GM18508 (cell line): ENCODE results near the gene RNU1-1.
"Not testable (repeated sequence)": the region's sequence is repeated elsewhere in the genome, so short reads cannot be mapped to it uniquely, and the experiment has no call there.

ENCODE experiments used
- ATAC-seq: cut with Tn5 transposase; IDR thresholded peaks from one replicate; pipeline ENCODE4 v1.9.1; 2021; ENCODE audit warnings: moderate number of reproducible peaks; ENCODE audit not compliant: insufficient read depth, unreplicated experiment

RNU1-1 gene

GRCh38 chr1:16498047-16498446 lies 16.0 kb downstream of the RNU1-1 start:
- ATAC-seq, result not testable (repeated sequence)

- not testable (repeated sequence) for ATAC-seq
These were observed 16.6 kb downstream of the RNU1-1 start for GRCh38 chr1:16497474-16497904.

GRCh38 chr1:16493731-16494130 lies 20.4 kb downstream of the RNU1-1 start:
- not testable (repeated sequence) for ATAC-seq

GRCh38 chr1:16492937-16493336 lies 21.1 kb downstream of the RNU1-1 start:
- ATAC-seq, result not testable (repeated sequence)

- ATAC-seq, result no peak
These were observed 22.9 kb downstream of the RNU1-1 start for GRCh38 chr1:16491056-16491675.

GRCh38 chr1:16489195-16489880 lies 24.7 kb downstream of the RNU1-1 start:
- ATAC-seq, result not testable (repeated sequence)

GRCh38 chr1:16487011-16487410 lies 27.1 kb downstream of the RNU1-1 start:
- ATAC-seq, result not testable (repeated sequence)

- not testable (repeated sequence) for ATAC-seq
These were observed 27.8 kb downstream of the RNU1-1 start for GRCh38 chr1:16486316-16486715.

- no peak for ATAC-seq
These were observed 29.2 kb downstream of the RNU1-1 start for GRCh38 chr1:16484931-16485330.

- no peak for ATAC-seq
These were observed 29.6 kb downstream of the RNU1-1 start for GRCh38 chr1:16484501-16484835.

- not testable (repeated sequence) for ATAC-seq
These were observed 30.2 kb downstream of the RNU1-1 start for GRCh38 chr1:16483639-16484500.

- ATAC-seq, result not testable (repeated sequence)
These were observed 30.9 kb downstream of the RNU1-1 start for GRCh38 chr1:16483146-16483545.

- ATAC-seq, result no peak
These were observed 36.0 kb downstream of the RNU1-1 start for GRCh38 chr1:16478091-16478490.

- ATAC-seq, result not testable (repeated sequence)
These were observed 38.0 kb downstream of the RNU1-1 start for GRCh38 chr1:16475771-16476770.

- not testable (repeated sequence) for ATAC-seq
These were observed 39.2 kb downstream of the RNU1-1 start for GRCh38 chr1:16474891-16475290.

GRCh38 chr1:16474166-16474800 lies 39.8 kb downstream of the RNU1-1 start:
- no peak for ATAC-seq

- ATAC-seq, result no peak
These were observed 45.5 kb downstream of the RNU1-1 start for GRCh38 chr1:16468558-16468957.

GRCh38 chr1:16464917-16465625 lies 49.0 kb downstream of the RNU1-1 start:
- no peak for ATAC-seq
